Hepatocyte (in vitro differentiated cells): ENCODE data around the gene RNF166. TPM values are rescaled to one million over a fixed set of nuclear protein-coding genes. Genes with fewer than 3 reads are reported as not detected.

Source experiments
- DNase-seq: peaks from one replicate; pipeline ENCODE4 v3.0.0-alpha.2; 2016; ENCODE audit warnings: low spot score
- H2AFZ ChIP-seq: fragments of 200-600 bp; sonication (generic); 2 replicates; pipeline ENCODE4 v1.6.0; 2016; ENCODE audit warnings: antibody characterized with exemption, mild to moderate bottlenecking
- H3K27ac ChIP-seq: fragments of 200-600 bp; sonication (generic); 2 replicates; pipeline ENCODE4 v1.5.1; 2016; ENCODE audit warnings: mild to moderate bottlenecking
- H3K27me3 ChIP-seq: fragments of 200-600 bp; sonication (generic); 2 replicates; pipeline ENCODE4 v1.6.1; 2016
- H3K36me3 ChIP-seq: fragments of 200-600 bp; sonication (generic); replicated peaks from 2 replicates; pipeline ENCODE4 v1.5.1; 2016; ENCODE audit warnings: low read depth; ENCODE audit not compliant: insufficient read depth
- H3K4me1 ChIP-seq: fragments of 200-600 bp; sonication (generic); 2 replicates; pipeline ENCODE4 v1.5.1; 2016; ENCODE audit warnings: mild to moderate bottlenecking, moderate library complexity; ENCODE audit not compliant: insufficient read depth
- H3K4me2 ChIP-seq: fragments of 200-600 bp; sonication (generic); 2 replicates; pipeline ENCODE4 v1.6.0; 2016
- H3K4me3 ChIP-seq: fragments of 200-600 bp; sonication (generic); 2 replicates; pipeline ENCODE4 v1.5.1; 2016; ENCODE audit warnings: mild to moderate bottlenecking
- H3K79me2 ChIP-seq: fragments of 200-600 bp; sonication (generic); 2 replicates; pipeline ENCODE4 v1.6.0; 2017; ENCODE audit warnings: mild to moderate bottlenecking
- H3K9me2 ChIP-seq: fragments of 200-600 bp; sonication (generic); replicated peaks from 2 replicates; pipeline ENCODE4 v1.6.0; 2017; ENCODE audit warnings: mild to moderate bottlenecking; ENCODE audit not compliant: insufficient read depth
- H3K9me3 ChIP-seq: fragments of 200-600 bp; sonication (generic); 2 replicates; pipeline ENCODE4 v1.5.1; 2016; ENCODE audit warnings: low read depth, mild to moderate bottlenecking
- H4K20me1 ChIP-seq: fragments of 200-600 bp; sonication (generic); 2 replicates; pipeline ENCODE4 v1.6.0; 2016; ENCODE audit warnings: mild to moderate bottlenecking; ENCODE audit not compliant: insufficient read depth, poor library complexity, severe bottlenecking
- EZH2 ChIP-seq: fragments of 200-600 bp; sonication (generic); IDR thresholded peaks from 2 replicates; pipeline ENCODE4 v1.6.1; 2016; ENCODE audit warnings: antibody characterized with exemption, mild to moderate bottlenecking, borderline replicate concordance
- EZH2phosphoT487 ChIP-seq: fragments of 200-600 bp; sonication (generic); IDR thresholded peaks from one replicate; pipeline ENCODE4 v1.6.1; 2018; ENCODE audit warnings: antibody characterized with exemption, mild to moderate bottlenecking, low read depth, moderate library complexity; ENCODE audit not compliant: unreplicated experiment, severe bottlenecking
- WGBS: methylation state at CpG from one replicate; pipeline ENCODE4 v1.1.6; 2016; ENCODE audit warnings: low lambda C conversion rate; ENCODE audit errors: missing lambda C conversion rate; 5-methylcytosine and 5-hydroxymethylcytosine counted together
- polyA plus RNA-seq: library from polyadenylated mRNA; unstranded; fragments of >200 nt; fragmentation: Nextera tagmentation; extraction: Ambion mirVana; gene quantifications from 2 replicates; pipeline ENCODE4 v1.2.1, GENCODE V29; 2016
- total RNA-seq: library from RNA; depleted of rRNA; stranded (reverse); fragments of >200 nt; gene quantifications from 2 replicates; pipeline ENCODE4 v1.2.3, GENCODE V29; 2014
- TF ChIP-seq, protein P1 (sequence below): fragments of 200-600 bp; sonication (generic); IDR thresholded peaks from 2 replicates; pipeline ENCODE4 v1.5.1; 2016; ENCODE audit warnings: antibody characterized with exemption, mild to moderate bottlenecking; ENCODE audit not compliant: poor library complexity

RNF166 gene
- total and polyA plus RNA-seq, 2 experiments from 2014 or later: 10.1 to 16.8 TPM

DNA sequence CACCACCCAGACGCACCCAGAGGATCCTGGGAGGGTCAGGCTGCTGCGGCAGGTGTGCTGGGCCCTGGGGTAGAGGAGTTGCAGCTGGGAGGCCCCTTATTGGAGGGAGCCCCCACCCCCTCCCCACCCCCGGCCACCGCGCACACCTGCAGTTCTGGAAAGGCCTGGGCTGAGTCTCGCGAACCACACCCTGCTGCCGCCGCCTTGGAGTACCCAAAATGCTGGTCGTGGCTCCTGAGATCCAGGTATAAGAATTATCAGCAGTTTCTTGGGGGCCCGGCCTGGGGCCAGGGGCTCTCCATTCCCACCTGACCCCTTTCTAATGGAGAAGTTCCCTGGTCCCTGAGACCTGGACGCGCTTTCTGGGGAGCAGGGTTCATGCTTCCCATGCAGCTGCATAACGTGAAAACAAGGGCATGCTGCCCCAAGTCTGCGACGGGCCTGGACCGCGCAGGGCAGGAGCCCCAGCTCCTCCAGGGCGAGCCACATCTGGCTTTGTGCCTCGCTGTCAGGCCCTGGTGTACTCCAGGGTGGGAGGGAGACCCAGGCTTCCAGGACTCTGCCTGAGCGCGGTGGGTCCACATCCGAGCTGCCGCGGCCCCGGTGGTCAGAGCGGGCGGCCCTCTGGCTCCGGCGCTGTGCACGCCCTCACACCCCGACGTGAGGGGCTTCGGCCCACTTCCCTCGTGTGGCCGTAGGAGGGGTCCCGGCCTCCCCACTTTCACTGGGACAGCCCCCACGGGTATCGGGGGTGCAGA, 12.6 kb downstream of the RNF166 start:
- no peak overlapping the region for H3K4me2 ChIP-seq
- H2AFZ ChIP-seq: no peak overlapping the region
- DNase-seq: no peak
- H3K4me3 ChIP-seq: no peak overlapping the region
- TF ChIP-seq EZH2phosphoT487 (no peak), EZH2 (no peak)
- TF ChIP-seq, protein P1, sequence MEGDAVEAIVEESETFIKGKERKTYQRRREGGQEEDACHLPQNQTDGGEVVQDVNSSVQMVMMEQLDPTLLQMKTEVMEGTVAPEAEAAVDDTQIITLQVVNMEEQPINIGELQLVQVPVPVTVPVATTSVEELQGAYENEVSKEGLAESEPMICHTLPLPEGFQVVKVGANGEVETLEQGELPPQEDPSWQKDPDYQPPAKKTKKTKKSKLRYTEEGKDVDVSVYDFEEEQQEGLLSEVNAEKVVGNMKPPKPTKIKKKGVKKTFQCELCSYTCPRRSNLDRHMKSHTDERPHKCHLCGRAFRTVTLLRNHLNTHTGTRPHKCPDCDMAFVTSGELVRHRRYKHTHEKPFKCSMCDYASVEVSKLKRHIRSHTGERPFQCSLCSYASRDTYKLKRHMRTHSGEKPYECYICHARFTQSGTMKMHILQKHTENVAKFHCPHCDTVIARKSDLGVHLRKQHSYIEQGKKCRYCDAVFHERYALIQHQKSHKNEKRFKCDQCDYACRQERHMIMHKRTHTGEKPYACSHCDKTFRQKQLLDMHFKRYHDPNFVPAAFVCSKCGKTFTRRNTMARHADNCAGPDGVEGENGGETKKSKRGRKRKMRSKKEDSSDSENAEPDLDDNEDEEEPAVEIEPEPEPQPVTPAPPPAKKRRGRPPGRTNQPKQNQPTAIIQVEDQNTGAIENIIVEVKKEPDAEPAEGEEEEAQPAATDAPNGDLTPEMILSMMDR: no peak
- H3K4me1 ChIP-seq: peaks cover under 1% of the 10 kb centered on the region
- no peaks in the 10 kb centered on the region for H4K20me1 ChIP-seq
- H3K9me3 ChIP-seq: no peaks in the 10 kb centered on the region
- no peaks in the 10 kb centered on the region for H3K9me2 ChIP-seq
- no peaks in the 10 kb centered on the region for H3K79me2 ChIP-seq
- no peak overlapping the region for H3K27ac ChIP-seq
- H3K36me3 ChIP-seq: no peaks in the 10 kb centered on the region
- no peaks in the 10 kb centered on the region for H3K27me3 ChIP-seq
- 91% methylated on average over 39 of the region's 39 CpGs for WGBS

DNA sequence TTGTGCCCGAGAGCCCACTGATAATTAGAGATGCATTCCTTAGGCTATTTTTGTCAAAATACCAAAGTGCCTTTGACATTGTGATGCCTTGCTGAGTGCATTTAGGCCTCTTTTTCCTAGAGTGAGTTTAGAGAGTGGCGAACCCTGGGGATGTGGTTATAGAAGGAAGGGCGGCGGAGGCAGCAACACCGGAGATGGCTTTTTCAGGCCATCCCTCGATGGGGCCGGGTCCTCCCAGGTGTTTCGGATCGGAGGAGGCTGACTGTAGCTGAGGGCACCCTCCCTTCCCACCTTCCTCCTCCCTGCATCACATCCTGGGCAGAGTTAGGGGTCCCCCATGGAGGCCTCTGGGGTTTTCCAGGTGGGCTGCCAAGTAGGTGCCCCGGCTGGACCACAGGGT, 13.3 kb downstream of the RNF166 start:
- Histone ChIP-seq H4K20me1 (no peaks in the 10 kb centered on the region), H2AFZ (no peak overlapping the region), H3K27me3 (no peaks in the 10 kb centered on the region), H3K4me3 (no peak overlapping the region), H3K9me2 (no peaks in the 10 kb centered on the region), H3K4me1 (peaks cover 7% of the 10 kb centered on the region), H3K4me2 (no peak overlapping the region), H3K9me3 (no peaks in the 10 kb centered on the region), H3K36me3 (no peaks in the 10 kb centered on the region), H3K27ac (no peak overlapping the region), H3K79me2 (no peaks in the 10 kb centered on the region)
- DNase-seq: no peak
- TF ChIP-seq EZH2 (no peak), EZH2phosphoT487 (no peak)
- TF ChIP-seq, protein P1: no peak
- WGBS: 76% methylated on average over 10 of the region's 10 CpGs

DNA sequence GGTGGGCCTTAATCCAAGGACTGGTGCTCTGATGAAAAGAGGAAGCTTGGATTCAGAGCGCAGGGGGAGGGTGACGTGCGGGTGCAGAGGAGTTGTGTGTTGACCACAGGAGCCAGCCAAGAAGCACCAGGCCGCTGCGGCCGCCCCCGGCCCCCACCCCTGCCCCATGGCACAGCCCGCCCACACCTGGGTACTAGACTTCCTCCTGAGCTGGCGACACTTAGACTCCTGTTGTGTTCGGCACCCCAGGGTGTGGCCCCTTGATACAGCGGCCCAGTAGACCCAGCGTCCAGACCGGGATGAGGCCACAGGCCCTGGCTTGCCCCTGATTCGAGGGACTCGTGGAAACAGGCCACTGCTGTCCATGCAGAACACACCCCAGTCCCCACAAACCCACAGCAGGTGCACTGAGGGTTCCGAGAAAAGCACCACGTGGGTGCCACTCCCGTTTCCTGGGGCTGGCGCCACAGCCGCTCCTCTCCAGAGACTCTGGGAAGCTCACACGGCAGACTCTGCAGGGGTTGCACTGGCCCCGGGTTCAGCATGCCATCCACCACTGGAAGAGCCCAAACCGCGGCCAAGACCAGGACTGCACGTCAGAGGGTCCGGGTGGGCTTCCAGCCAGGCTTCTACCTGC, 14.2 kb downstream of the RNF166 start:
- H3K4me2 ChIP-seq: no peak overlapping the region
- H3K9me2 ChIP-seq: no peaks in the 10 kb centered on the region
- no peak overlapping the region for H3K4me3 ChIP-seq
- no peak overlapping the region for H3K27ac ChIP-seq
- H3K79me2 ChIP-seq: no peaks in the 10 kb centered on the region
- whole genome bisulfite sequencing: 94% methylated on average over 25 of the region's 26 CpGs
- H3K4me1 ChIP-seq: peaks cover 15% of the 10 kb centered on the region
- no peak for TF ChIP-seq EZH2phosphoT487
- TF ChIP-seq EZH2: no peak
- TF ChIP-seq, protein P1: no peak
- no peak for DNase-seq
- H3K27me3 ChIP-seq: no peaks in the 10 kb centered on the region
- no peaks in the 10 kb centered on the region for H3K36me3 ChIP-seq
- H4K20me1 ChIP-seq: no peaks in the 10 kb centered on the region
- H3K9me3 ChIP-seq: no peaks in the 10 kb centered on the region
- no peak overlapping the region for H2AFZ ChIP-seq
